K562 (cell line): Measurements from ENCODE around the gene ZNF174. TPM values are rescaled to one million over a fixed set of nuclear protein-coding genes. Genes with fewer than 3 reads are reported as not detected.
A peak's percentile ranks its signal among the peaks of the same experiment; 100 is the strongest.

Experiments
- ATAC-seq: fragments of 200-7000 bp; cut with Tn5 transposase; 3 replicates; pipeline ENCODE4 v1.9.1; 2020; ENCODE audit warnings: moderate library complexity
- BruUV-seq: library from RNA; stranded (reverse); fragments of 400-500 nt; replicated peaks from 2 replicates; lab custom pipeline; 2021; lab: Mats Ljungman, UMichigan
- CTCF ChIA-PET: fragments of 300-600 bp; formaldehyde crosslinking; extraction: SDS; loops from one replicate; lab custom pipeline; 2021; ENCODE audit warnings: low intra/inter-chr PET ratio; lab: Yijun Ruan, JAX
- POLR2A ChIA-PET: fragments of 300-600, 350-650 bp; sonication (Branson Sonifier 250); formaldehyde crosslinking; extraction: SDS; loops from one replicate; lab custom pipeline; 2021; ENCODE audit warnings: antibody characterized with exemption, inconsistent platforms; lab: Yijun Ruan, JAX
- DNase-seq, 4 experiments: peaks; one replicate each; pipeline versions ENCODE4 v3.0.0 to v3.0.0-alpha.2; 2011 to 2018; ENCODE audit warnings: low spot score in 3 of 4, mixed read lengths in 3 of 4; ENCODE audit errors: extremely low read depth in 1 of 4
- FAIRE-seq: peaks from 2 replicates; lab custom pipeline; 2011; peaks lifted over from hg19 to GRCh38; lab: Jason Lieb, UNC
- H2AFZ ChIP-seq: 2 replicates; pipeline ENCODE4 v1.6.0; 2011; ENCODE audit warnings: low read depth, low read length, control low read depth, inconsistent platforms
- H3K27ac ChIP-seq: fragments of 200-600 bp; 3 replicates; pipeline ENCODE4 v1.8.0; 2011; ENCODE audit warnings: low read depth, mild to moderate bottlenecking, control low read depth, inconsistent platforms, low read length, moderate library complexity, mixed read lengths; ENCODE audit errors: extremely low read depth
- H3K27me3 ChIP-seq, 2 experiments: fragments of 300-600 bp in 1 of 2; 2 replicates in 1 of 2; 3 replicates in 1 of 2; pipeline versions ENCODE4 v1.6.0 to v1.8.0; 2011; ENCODE audit warnings: inconsistent platforms in 2 of 2, low read length in 2 of 2, mild to moderate bottlenecking in 1 of 2, mixed read lengths in 1 of 2, moderate library complexity in 1 of 2; ENCODE audit not compliant: control insufficient read depth in 2 of 2, insufficient read depth in 2 of 2
- H3K36me3 ChIP-seq: fragments of 300-600 bp; 3 replicates; pipeline ENCODE4 v1.8.0; 2011; ENCODE audit warnings: mild to moderate bottlenecking, low read length, inconsistent platforms; ENCODE audit not compliant: control insufficient read depth, insufficient read depth
- H3K4me1 ChIP-seq, 2 experiments: fragments of 200-600 bp in 1 of 2; replicated peaks in 1 of 2; 2 replicates in 1 of 2; 3 replicates in 1 of 2; pipeline versions ENCODE4 v1.5.1 to v1.8.0; 2011; ENCODE audit warnings: inconsistent platforms in 2 of 2, low read length in 2 of 2, mild to moderate bottlenecking in 1 of 2, mixed read lengths in 1 of 2, moderate library complexity in 1 of 2; ENCODE audit not compliant: control insufficient read depth in 2 of 2, insufficient read depth in 2 of 2
- H3K4me2 ChIP-seq: 2 replicates; pipeline ENCODE4 v1.6.1; 2011; ENCODE audit warnings: low read length, control low read depth, inconsistent platforms, mixed read lengths; ENCODE audit not compliant: insufficient read depth
- H3K4me3 ChIP-seq: fragments of 200-600 bp; sonication (generic), shearing (Covaris generic); 2 replicates; pipeline ENCODE4 v1.5.1; 2016; ENCODE audit warnings: control low read depth, inconsistent platforms
- H3K79me2 ChIP-seq: fragments of 200-600 bp; 3 replicates; pipeline ENCODE4 v1.8.0; 2011; ENCODE audit warnings: low read length, inconsistent platforms; ENCODE audit not compliant: control insufficient read depth, insufficient read depth
- H3K9ac ChIP-seq, 2 experiments: 2 replicates each; pipeline versions ENCODE4 v1.6.0 to v1.6.1; 2011; ENCODE audit warnings: low read depth in 2 of 2, low read length in 2 of 2, control low read depth in 1 of 2, inconsistent platforms in 1 of 2, mild to moderate bottlenecking in 1 of 2, mixed read lengths in 1 of 2; ENCODE audit not compliant: insufficient read depth in 1 of 2
- H3K9me1 ChIP-seq: one replicate; pipeline ENCODE4 v1.6.0; 2011; ENCODE audit warnings: inconsistent platforms, mild to moderate bottlenecking, low read length, moderate library complexity; ENCODE audit not compliant: control insufficient read depth, insufficient read depth
- H3K9me3 ChIP-seq: replicated peaks from 2 replicates; pipeline ENCODE4 v1.5.1; 2011; ENCODE audit warnings: low read depth, low read length, inconsistent platforms; ENCODE audit not compliant: control insufficient read depth, insufficient read depth
- H4K20me1 ChIP-seq: replicated peaks from 2 replicates; pipeline ENCODE4 v1.6.1; 2011; ENCODE audit warnings: low read length, inconsistent platforms, mixed read lengths; ENCODE audit not compliant: control insufficient read depth, insufficient read depth
- CEBPG ChIP-seq, 3 experiments: fragments of 200-800 bp in 1 of 3; sonication (Bioruptor generic) in 1 of 3; sonication (generic) in 1 of 3; formaldehyde crosslinking in 1 of 3; IDR thresholded peaks in 2 of 3; conservative IDR thresholded peaks in 1 of 3; 2 replicates each; pipeline versions ENCODE4 v1.6.1 to v1.8.0; 2016 to 2022; ENCODE audit warnings: missing compliant biosample characterization in 2 of 3, missing genetic modification characterization in 2 of 3, mild to moderate bottlenecking in 1 of 3, missing genetic modification reagents in 1 of 3
- TRIM24 ChIP-seq, 2 experiments: fragments of 450-650 bp; IDR thresholded peaks; 2 replicates each; pipeline ENCODE4 v1.6.1; 2016
- ZNF232 ChIP-seq: sonication (generic); formaldehyde crosslinking; IDR thresholded peaks from 2 replicates; pipeline ENCODE4 v1.8.0; 2022; ENCODE audit warnings: mild to moderate bottlenecking, missing genetic modification reagents
- WGBS: fragments of 100-300 bp; shearing (Covaris generic); methylation state at CpG from one replicate; pipeline ENCODE4 v1.1.6; 2016; ENCODE audit warnings: low coverage, mixed read lengths; ENCODE audit not compliant: insufficient coverage; ENCODE audit errors: missing lambda C conversion rate; 5-methylcytosine and 5-hydroxymethylcytosine counted together
- in situ Hi-C: fragments of 300-500 bp; cut with MboI; formaldehyde crosslinking; loops from 4 replicates; pipeline ENCODE4 v1.15.0; 2018; ENCODE audit warnings: inconsistent platforms, mixed read lengths
- intact Hi-C: fragments of 100-400 bp; cut with micrococcal nuclease; formaldehyde crosslinking; loops from 2 replicates; pipeline ENCODE4 v1.14.2; 2022
- polyA plus RNA-seq, 8 experiments: library from polyadenylated mRNA; depleted of rRNA in 4 of 8; stranded (reverse) in 5 of 8; unstranded in 3 of 8; fragments of >200 nt; fragmentation: Nextera tagmentation in 2 of 8; fragmentation: Illumina TruSeq in 1 of 8; extraction: Ambion mirVana in 2 of 8; extraction: Trizol in 1 of 8; gene quantifications; 2 replicates each; pipeline versions ENCODE4 v1.2.1 to v1.2.3, GENCODE V29; 2011 to 2014; ENCODE audit warnings: inconsistent platforms in 1 of 8, missing spikeins in 1 of 8
- total RNA-seq, 7 experiments: library from RNA; depleted of rRNA in 6 of 7; stranded (reverse); fragments of >200 nt in 6 of 7; fragmentation: Illumina TruSeq in 2 of 7; extraction: Trizol in 2 of 7; gene quantifications; 2 replicates each; pipeline versions ENCODE4 v1.2.1 to v1.2.3, GENCODE V29; 2011 to 2021; ENCODE audit warnings: low replicate concordance in 1 of 7
- TF ChIP-seq, protein P1 (sequence below): IDR thresholded peaks from 2 replicates; pipeline ENCODE4 v1.6.1; 2011; ENCODE audit warnings: borderline replicate concordance, low read depth, mild to moderate bottlenecking, moderate library complexity, low read length; ENCODE audit not compliant: insufficient read depth, poor library complexity, severe bottlenecking

The ZNF174 gene
- total and polyA plus RNA-seq, 9 of the 15 experiments (the other 6 are each of a cell fraction or from before 2014, with no cell fraction given): 5.1 to 19.1 (median 12.5) TPM

DNA sequence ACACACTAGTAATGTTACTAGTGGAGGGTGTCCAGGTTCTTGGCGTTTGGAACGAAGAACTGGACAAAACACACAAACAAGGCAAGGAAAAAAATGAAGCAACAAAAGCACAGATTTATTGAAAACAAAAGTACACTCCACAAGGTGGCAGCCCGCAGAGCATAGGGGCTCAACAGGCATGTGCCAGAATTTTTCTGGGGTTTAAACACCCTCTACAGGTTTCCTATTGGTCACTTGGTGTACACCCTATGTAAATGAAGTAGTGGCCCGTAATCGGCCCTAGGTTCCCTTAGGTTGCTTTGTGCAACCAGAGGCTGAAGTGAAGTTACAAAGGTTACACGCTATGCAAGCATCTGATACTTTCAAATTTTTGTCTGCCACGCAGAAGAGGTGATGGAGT is 37.2 kb upstream of the ZNF174 start (continued):
- TF ChIP-seq, protein P1, sequence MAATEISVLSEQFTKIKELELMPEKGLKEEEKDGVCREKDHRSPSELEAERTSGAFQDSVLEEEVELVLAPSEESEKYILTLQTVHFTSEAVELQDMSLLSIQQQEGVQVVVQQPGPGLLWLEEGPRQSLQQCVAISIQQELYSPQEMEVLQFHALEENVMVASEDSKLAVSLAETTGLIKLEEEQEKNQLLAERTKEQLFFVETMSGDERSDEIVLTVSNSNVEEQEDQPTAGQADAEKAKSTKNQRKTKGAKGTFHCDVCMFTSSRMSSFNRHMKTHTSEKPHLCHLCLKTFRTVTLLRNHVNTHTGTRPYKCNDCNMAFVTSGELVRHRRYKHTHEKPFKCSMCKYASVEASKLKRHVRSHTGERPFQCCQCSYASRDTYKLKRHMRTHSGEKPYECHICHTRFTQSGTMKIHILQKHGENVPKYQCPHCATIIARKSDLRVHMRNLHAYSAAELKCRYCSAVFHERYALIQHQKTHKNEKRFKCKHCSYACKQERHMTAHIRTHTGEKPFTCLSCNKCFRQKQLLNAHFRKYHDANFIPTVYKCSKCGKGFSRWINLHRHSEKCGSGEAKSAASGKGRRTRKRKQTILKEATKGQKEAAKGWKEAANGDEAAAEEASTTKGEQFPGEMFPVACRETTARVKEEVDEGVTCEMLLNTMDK: peak; percentile 55

DNA sequence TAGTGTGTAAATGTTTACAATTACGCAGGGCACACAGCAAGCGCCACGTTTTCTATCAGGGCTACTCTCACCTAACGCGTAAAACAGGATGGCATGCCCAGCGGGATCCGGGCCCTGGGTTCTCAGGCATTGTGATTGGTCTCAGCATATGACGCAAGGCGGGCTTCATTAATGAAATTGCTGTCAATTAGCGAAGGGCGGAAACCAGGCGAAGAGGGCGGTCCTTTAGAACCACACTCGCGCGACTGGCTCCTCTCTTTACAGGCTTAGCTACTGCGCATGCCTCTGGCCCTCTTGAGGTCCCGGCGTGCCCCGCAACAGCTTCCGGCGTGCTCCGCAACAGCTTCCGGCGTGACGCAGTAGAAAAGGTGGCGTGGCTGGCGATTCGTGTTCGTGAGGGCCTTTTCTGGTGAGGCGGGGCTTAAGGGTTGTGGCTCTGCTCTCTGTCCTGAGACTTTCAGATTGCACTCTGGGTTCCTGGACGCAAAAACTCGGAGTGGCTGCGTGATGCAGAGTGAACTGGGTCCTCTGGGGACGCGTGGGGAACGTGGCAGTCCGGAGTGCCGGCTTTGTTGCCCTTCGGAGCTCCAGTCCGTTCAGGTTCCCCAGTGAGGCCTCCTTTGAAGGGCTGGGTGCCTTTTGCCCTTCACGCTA is 36.1 kb upstream of the ZNF174 start:
- POLR2A ChIA-PET: interaction anchor here (0.7 kb wide), 1 partner anchor 102 kb away, joined by 3 read pairs; no protein-coding TSS in a partner anchor
- Histone ChIP-seq H3K9ac (no peak overlapping the region), H3K9me3 (peaks cover 1% of the 10 kb centered on the region; the same call in 1 of the 2 replicates), H3K4me1 (peaks cover 0 to 6% of the 10 kb centered on the region in 2 experiments; a peak in 1 of 5 replicates), H4K20me1 (no peaks in the 10 kb centered on the region), H3K27ac (no peak overlapping the region), H3K9me1 (no peaks in the 10 kb centered on the region), H3K79me2 (no peaks in the 10 kb centered on the region), H3K4me3 (no peak overlapping the region), H3K27me3 (peaks cover 5 to 10% of the 10 kb centered on the region in 2 experiments; a peak in 3 of 5 replicates), H3K4me2 (no peak overlapping the region), H2AFZ (no peak overlapping the region), H3K36me3 (no peaks in the 10 kb centered on the region)
- ATAC-seq: no peak
- no TSS peak for BruUV-seq
- CTCF ChIA-PET: no interaction called here
- FAIRE-seq: no peak
- no peak for DNase-seq
- TF ChIP-seq CEBPG (CRISPR knock-in tag; IDR thresholded peaks at IDR 0.05) (0 out of 2 replicates have a peak, but pooled peaks have one; percentile 10), CEBPG (tag; conservative IDR thresholded peaks at IDR 0.05 in 1 of 2, IDR thresholded peaks at IDR 0.05 in 1 of 2) (no peak), ZNF232 (CRISPR knock-in tag) (no peak), TRIM24 (IDR thresholded peaks at IDR 0.05) (no peak)
- in situ Hi-C loops: no loop called here
- intact Hi-C loops: loop anchor here (10.0 kb wide), 1 partner anchor 130 kb away; the partner anchor contains the start of gene C16orf90
- WGBS: 54% methylated on average over 40 of the region's 42 CpGs
